ENCODE results near the gene CASZ1. TPM values are rescaled to one million over a fixed set of nuclear protein-coding genes. Genes with fewer than 3 reads are reported as not detected.

CASZ1 gene
- 0.18 TPM in 1 of 2 replicates, not detected in the other for total RNA-seq

GRCh38 chr1:10796029-10796944 lies at the start of gene CASZ1:
Gene CASZ1, minus strand, starts transcription at chr1:10796646. Its CDS starts 102,757 bp downstream, at chr1:10693889.

Other genes starting within 250 kb of the CASZ1 start
- gene TARDBP, start 216.0 kb upstream of the CASZ1 start, total RNA-seq, result 33.2 and 36.7 TPM in 2 replicates